Measurements from ENCODE around the gene WAC. TPM values are rescaled to one million over a fixed set of nuclear protein-coding genes. Genes with fewer than 3 reads are reported as not detected.

WAC gene
- total and polyA plus RNA-seq, 8 donors, result 22.8 to 182 (median 92.5) TPM

GRCh38 chr10:28533186-28533564 lies 257 bp downstream of the WAC start:
- no peak for DNase-seq
- 0 to 1% (median 1%) methylated on average over 18 to 47 of the region's 52 CpGs for WGBS, 5 donors
- no peaks in the 10 kb centered on the region for H3K9me3 ChIP-seq
- intact Hi-C loops (cut with DNase I; ENCODE audit: low total_unique reads), result no loop called here
- H3K36me3 ChIP-seq, result peaks cover 28 to 31% (median 31%) of the 10 kb centered on the region in 4 donors
- H3K4me3 ChIP-seq, result peak overlapping the region; percentile 73 to 99 (median 80)
- TF ChIP-seq EP300 (IDR thresholded peaks at IDR 0.05) (no peak), POLR2AphosphoS5 (IDR thresholded peaks at IDR 0.05) (no peak), CTCF (IDR thresholded peaks at IDR 0.05) (no peak), POLR2A (IDR thresholded peaks at IDR 0.05) (no peak)
- H3K4me1 ChIP-seq, result peaks cover 9 to 66% (median 39%) of the 10 kb centered on the region in 4 donors
- H3K27ac ChIP-seq, result peak overlapping the region; percentile 96 to 99 (median 99)
- H3K27me3 ChIP-seq, result no peaks in the 10 kb centered on the region

- H3K4me1 ChIP-seq, result peaks cover 9 to 72% (median 42%) of the 10 kb centered on the region in 4 donors
- WGBS, 5 donors, result 0 to 1% (median 0%) methylated on average over 17 to 64 of the region's 64 CpGs
- intact Hi-C loops (cut with DNase I; ENCODE audit: low total_unique reads), result no loop called here
Measured at GRCh38 chr10:28533571-28534304, 820 bp downstream of the WAC start.

GRCh38 chr10:28535846-28536245 lies 2.9 kb downstream of the WAC start:
- no peaks in the 10 kb centered on the region for H3K27me3 ChIP-seq
- DNase-seq, result no peak
- H3K4me3 ChIP-seq, result peak overlapping the region in 1 of 4 donors; percentile 17
- H3K9me3 ChIP-seq, result no peaks in the 10 kb centered on the region
- peaks cover 15 to 76% (median 49%) of the 10 kb centered on the region in 4 donors for H3K4me1 ChIP-seq
- intact Hi-C loops (cut with DNase I; ENCODE audit: low total_unique reads), result no loop called here
- H3K36me3 ChIP-seq, result peaks cover 43 to 58% (median 57%) of the 10 kb centered on the region in 4 donors
- 85 to 93% (median 90%) methylated on average over 6 of the region's 6 CpGs for WGBS, 5 donors
- H3K27ac ChIP-seq, result no peak overlapping the region
- no peak for TF ChIP-seq EP300 (IDR thresholded peaks at IDR 0.05)

More at GRCh38 chr10:28533571-28534304, 820 bp downstream of the WAC start:
- H3K4me3 ChIP-seq, result peak overlapping the region; percentile 73 to 99 (median 80)
- H3K9me3 ChIP-seq, result no peaks in the 10 kb centered on the region
- H3K27ac ChIP-seq, result peak overlapping the region; percentile 96 to 99 (median 99)
- no peaks in the 10 kb centered on the region for H3K27me3 ChIP-seq
- peak; percentile 75 to 82 for DNase-seq
- peaks cover 34 to 36% (median 36%) of the 10 kb centered on the region in 4 donors for H3K36me3 ChIP-seq
- TF ChIP-seq CTCF (IDR thresholded peaks at IDR 0.05) (no peak), POLR2AphosphoS5 (IDR thresholded peaks at IDR 0.05) (no peak), EP300 (IDR thresholded peaks at IDR 0.05) (no peak), POLR2A (IDR thresholded peaks at IDR 0.05) (no peak)

- H3K36me3 ChIP-seq, result peaks cover 50 to 82% (median 74%) of the 10 kb centered on the region in 4 donors
- intact Hi-C loops (cut with DNase I; ENCODE audit: low total_unique reads), result no loop called here
- no peak overlapping the region for H3K27ac ChIP-seq
- TF ChIP-seq CTCF (IDR thresholded peaks at IDR 0.05), result no peak
- TF ChIP-seq EP300 (IDR thresholded peaks at IDR 0.05), result no peak
- TF ChIP-seq POLR2A (IDR thresholded peaks at IDR 0.05), result no peak
- WGBS, 5 donors, result 40 to 60% (median 52%) methylated on average over 1 of the region's 1 CpG
- H3K27me3 ChIP-seq, result no peaks in the 10 kb centered on the region
- no peaks in the 10 kb centered on the region for H3K9me3 ChIP-seq
- H3K4me1 ChIP-seq, result peaks cover 18 to 93% (median 57%) of the 10 kb centered on the region in 4 donors
- no peak overlapping the region for H3K4me3 ChIP-seq
- DNase-seq, result no peak
Measured at GRCh38 chr10:28538595-28538994, 5.7 kb downstream of the WAC start.

GRCh38 chr10:28540145-28540544 lies 7.2 kb downstream of the WAC start:
- Histone ChIP-seq H3K9me3 (no peaks in the 10 kb centered on the region), H3K27me3 (no peaks in the 10 kb centered on the region), H3K36me3 (peaks cover 50 to 92% (median 89%) of the 10 kb centered on the region in 4 donors), H3K4me3 (no peak overlapping the region), H3K4me1 (peaks cover 22 to 98% (median 64%) of the 10 kb centered on the region in 4 donors), H3K27ac (no peak overlapping the region)
- no peak for DNase-seq
- TF ChIP-seq EP300 (IDR thresholded peaks at IDR 0.05) (no peak), CTCF (IDR thresholded peaks at IDR 0.05) (no peak)
- intact Hi-C loops (cut with DNase I; ENCODE audit: low total_unique reads), result no loop called here
- 59 to 71% (median 64%) methylated on average over 3 of the region's 3 CpGs for WGBS, 5 donors

All from stomach (tissue), 9 donors.